Right lung (tissue), 5 donors: Measurements from ENCODE around the gene ATF3. TPM values are rescaled to one million over a fixed set of nuclear protein-coding genes. Genes with fewer than 3 reads are reported as not detected.
A peak's percentile ranks its signal among the peaks of the same experiment; 100 is the strongest.

Experiments used
- DNase-seq, 2 donors: peaks; one replicate each; pipeline ENCODE4 v3.0.0-alpha.2; 2013
- polyA plus RNA-seq, 5 donors: library from polyadenylated mRNA; unstranded; fragments of 120-200 nt; gene quantifications; one replicate each; pipeline versions ENCODE4 v1.2.1 to v1.2.3, GENCODE V29; 2013; ENCODE audit warnings: inconsistent platforms in 1 of 5, low replicate concordance in 1 of 5; ENCODE audit not compliant: insufficient read length in 5 of 5, insufficient read depth in 1 of 5

ATF3 gene
- polyA plus RNA-seq, 5 donors: 5.9 to 30.2 (median 21.9) TPM

DNA sequence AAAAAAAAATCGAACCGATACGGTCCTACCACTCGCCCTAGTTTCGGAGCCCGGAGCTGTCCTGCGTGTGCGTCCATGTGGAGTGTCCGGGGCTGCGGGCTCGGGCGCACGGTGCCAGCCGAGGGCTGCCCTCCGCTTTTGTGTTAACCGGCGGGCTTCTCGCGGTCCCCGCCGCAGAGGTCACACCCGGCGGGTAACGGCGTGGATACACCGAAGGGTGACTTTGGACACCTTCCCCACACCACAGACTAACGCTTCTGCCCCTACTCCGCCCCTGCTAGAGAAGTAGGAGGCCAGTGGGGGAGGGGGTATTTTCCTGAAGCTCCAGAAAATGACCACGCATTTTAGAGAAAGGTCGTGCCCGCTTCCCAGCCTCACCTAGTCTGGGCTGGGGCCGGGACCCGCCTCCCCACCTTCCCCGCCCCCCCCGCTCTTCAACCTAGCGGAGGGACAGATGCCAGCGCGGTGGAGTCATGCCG lies 609 bp upstream of the ATF3 start:
- no peak for DNase-seq

- peak; percentile 73 to 76 for DNase-seq
Observed at GRCh38 chr1:212608959-212609700, 569 bp downstream of the ATF3 start.

GRCh38 chr1:212609701-212610574 lies 1.4 kb downstream of the ATF3 start:
- DNase-seq: no peak

DNA sequence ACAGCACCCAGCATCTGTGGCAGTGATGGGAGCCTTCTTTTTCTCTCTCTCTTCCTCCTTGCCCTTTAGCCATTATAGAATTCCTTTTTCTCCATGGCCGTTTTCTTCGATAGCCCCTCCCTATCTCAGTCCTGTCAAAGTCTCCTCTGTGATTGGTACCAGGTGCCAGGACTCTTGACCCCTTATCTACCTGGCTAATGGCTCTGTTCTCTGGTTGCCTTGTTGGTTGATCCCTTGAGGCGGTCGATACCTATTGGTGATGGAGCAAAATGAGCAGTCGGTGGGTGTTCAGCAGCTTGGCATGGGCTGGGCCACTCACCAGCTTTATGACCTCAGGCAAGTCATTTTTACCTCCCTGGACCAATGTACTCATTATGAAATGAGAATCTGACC lies 2.0 kb downstream of the ATF3 start:
- no peak for DNase-seq

DNA sequence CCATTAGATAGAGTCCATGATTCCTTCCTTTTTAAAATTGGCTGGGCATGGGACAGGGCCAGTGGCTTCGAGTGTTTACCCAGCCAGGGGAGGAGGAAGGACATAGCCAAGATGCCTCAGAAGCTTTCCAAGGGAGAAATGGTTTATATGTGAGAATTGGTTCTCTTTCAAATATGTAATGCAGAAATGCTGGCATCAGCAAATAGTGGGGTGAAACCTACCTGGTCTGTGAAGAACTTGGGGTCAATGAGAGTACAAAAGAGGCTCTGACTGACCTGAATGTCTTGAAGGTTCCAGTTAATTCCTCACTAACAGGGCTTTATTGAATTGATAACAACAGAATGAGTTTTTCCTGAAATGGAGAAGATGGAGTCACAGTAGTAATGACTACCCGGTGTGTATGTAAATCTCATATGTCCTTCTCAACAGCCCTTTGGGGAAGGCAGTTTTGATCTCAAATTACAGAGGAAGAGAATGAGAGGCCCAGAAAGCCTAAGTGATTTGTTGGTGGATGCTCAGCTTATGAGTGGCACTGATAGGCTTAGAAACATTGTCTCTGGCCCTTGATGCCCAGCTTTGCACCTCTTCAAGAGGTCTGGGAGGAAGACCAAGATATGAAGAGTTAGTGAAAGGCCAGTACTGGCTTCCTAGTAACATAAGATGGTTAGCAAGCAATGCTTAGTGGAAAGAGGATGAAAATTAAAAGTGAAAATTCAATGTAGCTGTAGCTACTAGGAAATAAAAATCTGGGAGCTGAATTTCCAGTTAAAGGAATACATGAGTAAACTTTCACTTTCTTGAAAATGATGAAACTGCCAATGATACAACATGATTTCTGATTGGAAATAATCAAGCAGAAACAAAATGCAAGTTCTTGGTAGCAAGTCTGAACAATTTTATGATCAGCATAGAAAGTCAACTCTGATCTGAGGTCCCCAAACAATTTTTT lies 2.7 kb downstream of the ATF3 start:
- no peak for DNase-seq

GRCh38 chr1:212612041-212612961 lies 3.7 kb downstream of the ATF3 start:
- DNase-seq: no peak

DNA sequence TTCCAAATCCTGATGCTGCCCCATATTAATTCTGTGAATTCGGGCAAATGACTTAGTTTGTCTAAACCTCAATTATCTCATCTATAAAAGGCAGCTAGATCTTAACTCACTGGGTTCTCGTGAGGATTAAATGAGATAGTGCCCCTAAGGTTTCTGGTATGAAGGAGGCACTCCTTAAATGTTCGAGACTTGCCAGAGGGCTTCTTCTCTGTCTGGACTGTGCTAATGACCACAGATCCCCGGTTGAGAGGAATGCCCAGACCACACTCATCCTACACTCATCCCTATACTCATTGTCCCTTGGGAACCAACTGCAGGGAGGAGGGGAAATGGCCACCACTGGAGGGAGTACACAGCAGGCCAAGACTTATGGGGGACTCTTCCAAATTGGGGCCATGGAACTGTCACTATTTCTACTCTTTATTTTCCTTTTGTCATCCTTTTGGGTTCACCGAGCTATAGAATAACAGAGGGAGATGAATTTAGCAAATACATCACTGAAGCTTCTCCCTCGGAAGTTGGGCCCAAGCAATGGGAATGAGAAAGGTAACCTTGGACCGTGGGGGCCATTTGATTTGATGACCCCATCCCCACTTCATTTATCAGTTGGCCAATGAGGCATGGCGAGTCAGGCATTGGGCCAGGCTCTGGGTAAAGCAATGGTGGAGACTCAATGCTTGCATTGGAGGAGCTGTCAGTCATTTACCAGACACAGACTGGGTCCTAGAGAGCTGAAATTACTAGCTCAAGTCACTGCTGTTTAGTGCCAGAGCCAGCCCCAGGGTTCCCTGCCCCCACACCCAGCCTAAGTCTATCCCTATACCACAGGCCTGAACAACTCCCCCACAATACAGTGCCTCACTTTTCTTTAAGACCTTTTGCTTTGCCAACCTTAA lies 5.1 kb downstream of the ATF3 start:
- DNase-seq: no peak

- no peak for DNase-seq
Observed at GRCh38 chr1:212614453-212615200, 6.1 kb downstream of the ATF3 start.

- DNase-seq: no peak
Observed at GRCh38 chr1:212615201-212615470, 6.6 kb downstream of the ATF3 start.

DNA sequence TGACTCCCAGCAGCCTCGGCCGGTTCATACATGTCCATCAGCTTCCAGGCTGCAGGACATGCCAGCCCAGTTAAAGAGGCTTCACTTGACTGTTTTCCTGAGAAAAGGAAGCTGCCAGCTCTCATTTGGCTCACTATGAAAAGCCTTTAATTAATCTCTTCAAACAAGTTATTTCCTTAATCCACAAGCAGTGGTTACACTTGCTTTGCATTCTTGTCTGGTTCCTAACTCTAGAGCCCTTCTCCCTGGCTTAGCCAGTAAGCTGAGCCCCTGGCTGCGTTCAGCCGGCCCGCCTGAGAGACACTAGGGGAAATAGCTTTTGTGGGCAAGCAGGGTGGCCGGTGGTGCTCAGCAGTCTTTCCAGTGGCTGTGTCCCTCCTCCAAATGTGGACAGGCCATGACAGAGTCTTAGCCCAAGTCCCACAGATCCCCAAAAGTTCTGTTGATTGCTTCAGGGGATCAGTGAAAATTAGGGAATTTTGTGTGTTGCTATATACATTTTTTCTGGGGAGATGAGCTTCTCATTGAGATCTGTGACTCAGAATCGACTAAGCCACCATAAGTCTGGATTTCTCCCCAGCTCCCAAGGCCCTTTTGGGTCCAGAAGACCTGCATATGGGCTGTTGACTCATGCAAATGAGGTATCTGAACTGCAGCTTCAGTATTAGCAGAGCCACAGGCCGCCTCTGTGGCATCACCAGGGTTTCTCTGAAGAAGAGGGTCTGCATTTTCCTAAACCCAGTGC lies 10.1 kb downstream of the ATF3 start:
- DNase-seq: no peak

DNA sequence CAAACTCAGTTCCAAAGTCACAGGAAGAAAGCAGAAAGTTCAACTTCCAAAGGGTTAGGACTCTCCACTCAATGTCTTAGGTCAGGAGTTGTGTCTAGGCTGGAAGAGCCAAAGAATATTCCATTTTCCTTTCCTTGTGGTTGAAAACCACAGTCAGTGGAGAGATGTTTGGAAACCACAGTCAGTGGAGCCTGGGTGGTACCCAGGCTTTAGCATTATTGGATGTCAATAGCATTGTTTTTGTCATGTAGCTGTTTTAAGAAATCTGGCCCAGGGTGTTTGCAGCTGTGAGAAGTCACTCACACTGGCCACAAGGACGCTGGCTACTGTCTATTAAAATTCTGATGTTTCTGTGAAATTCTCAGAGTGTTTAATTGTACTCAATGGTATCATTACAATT lies 11.7 kb downstream of the ATF3 start:
- no peak for DNase-seq

- no peak for DNase-seq
Observed at GRCh38 chr1:212621043-212621948, 12.7 kb downstream of the ATF3 start.

- DNase-seq: no peak
Observed at GRCh38 chr1:212621949-212622305, 13.4 kb downstream of the ATF3 start.

DNA sequence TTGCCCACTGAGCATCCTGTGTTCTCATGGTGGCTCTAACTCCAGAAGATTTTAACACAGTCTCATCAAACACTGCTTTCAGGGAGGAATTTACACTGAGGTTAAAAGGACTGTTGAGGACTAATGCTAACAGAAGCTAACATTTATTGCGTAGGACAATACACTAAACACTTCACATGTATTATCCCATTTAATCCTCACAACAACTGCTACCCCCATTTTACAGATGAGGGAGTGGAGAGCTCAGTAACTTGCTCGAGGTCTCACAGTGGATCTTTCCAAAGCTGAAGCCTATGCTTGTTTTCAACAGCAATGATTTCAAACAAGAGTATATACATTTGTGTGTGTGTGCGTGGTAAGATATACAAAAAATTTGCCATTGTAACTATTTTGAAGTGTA lies 13.9 kb downstream of the ATF3 start:
- no peak for DNase-seq

DNA sequence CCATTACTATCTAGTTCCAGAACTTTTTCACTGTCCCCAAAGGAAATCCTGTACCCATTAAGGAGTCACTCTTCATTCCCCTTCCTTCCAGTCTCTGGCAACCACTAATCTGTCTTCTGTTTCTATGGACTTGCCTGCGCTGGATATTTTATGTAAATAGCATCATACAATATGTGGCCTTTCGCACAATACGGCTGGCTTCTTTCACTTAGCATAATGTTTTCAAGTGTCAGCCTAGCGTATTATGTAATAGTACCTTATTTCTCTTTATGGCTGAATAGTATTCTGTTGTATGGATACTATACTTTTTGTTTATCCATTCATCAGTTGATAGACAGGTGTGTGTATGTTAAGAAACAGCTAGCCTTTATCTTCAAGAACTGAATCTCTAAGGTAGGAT lies 14.3 kb downstream of the ATF3 start:
- DNase-seq: no peak

GRCh38 chr1:212623603-212624002 lies 15.0 kb downstream of the ATF3 start:
- no peak for DNase-seq

- no peak for DNase-seq
Observed at GRCh38 chr1:212624976-212625501, 16.5 kb downstream of the ATF3 start.
